ENCODE measurements around the gene PDE11A. TPM values are rescaled to one million over a fixed set of nuclear protein-coding genes. Genes with fewer than 3 reads are reported as not detected.

PDE11A gene
- total and polyA plus RNA-seq, 2 of the 13 experiments (the other 11 are each of a cell fraction or from before 2014, with no cell fraction given): 1.2 to 1.7 TPM

DNA sequence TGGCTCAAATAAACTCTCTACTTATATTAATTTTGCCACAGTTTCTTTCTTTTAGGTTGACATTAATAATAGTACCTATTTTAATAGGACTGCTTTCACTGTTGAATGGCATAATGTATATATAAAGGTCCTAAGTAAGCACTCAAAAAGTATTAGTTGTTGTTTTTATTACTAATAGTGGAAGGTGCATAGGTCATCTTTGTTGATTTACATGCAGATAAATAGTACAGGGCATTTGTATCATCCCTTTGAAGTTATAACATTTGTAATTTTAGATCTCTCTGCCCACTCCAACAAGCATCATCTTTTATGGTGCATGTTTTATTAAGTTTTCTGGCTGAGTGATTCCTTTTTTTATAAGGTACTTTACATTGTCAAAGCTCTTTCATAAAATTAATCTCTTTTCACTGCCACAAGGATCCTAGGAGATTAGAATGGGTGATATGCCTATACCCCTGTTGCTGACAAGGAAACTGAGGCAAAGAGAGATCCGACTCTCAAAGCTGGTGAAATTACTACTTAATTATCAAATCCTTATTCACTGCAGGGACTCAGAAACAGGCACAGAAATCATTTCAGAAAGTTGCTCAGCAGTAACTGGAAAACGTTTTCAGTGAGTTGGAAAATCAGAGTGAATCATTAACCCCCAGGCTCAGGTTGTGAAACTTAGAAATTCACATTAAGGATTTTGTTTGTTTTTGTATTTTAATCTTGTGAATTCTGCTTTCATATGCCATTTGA is 380.4 kb downstream of the PDE11A start (continued):
- TF ChIP-seq, protein P1, sequence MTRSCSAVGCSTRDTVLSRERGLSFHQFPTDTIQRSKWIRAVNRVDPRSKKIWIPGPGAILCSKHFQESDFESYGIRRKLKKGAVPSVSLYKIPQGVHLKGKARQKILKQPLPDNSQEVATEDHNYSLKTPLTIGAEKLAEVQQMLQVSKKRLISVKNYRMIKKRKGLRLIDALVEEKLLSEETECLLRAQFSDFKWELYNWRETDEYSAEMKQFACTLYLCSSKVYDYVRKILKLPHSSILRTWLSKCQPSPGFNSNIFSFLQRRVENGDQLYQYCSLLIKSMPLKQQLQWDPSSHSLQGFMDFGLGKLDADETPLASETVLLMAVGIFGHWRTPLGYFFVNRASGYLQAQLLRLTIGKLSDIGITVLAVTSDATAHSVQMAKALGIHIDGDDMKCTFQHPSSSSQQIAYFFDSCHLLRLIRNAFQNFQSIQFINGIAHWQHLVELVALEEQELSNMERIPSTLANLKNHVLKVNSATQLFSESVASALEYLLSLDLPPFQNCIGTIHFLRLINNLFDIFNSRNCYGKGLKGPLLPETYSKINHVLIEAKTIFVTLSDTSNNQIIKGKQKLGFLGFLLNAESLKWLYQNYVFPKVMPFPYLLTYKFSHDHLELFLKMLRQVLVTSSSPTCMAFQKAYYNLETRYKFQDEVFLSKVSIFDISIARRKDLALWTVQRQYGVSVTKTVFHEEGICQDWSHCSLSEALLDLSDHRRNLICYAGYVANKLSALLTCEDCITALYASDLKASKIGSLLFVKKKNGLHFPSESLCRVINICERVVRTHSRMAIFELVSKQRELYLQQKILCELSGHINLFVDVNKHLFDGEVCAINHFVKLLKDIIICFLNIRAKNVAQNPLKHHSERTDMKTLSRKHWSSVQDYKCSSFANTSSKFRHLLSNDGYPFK (CRISPR knock-in tag; IDR thresholded peaks at IDR 0.05; ENCODE audit: borderline replicate concordance): no peak
- TF ChIP-seq ZMAT3 (CRISPR knock-in tag; conservative IDR thresholded peaks at IDR 0.05) (no peak), SIN3B (IDR thresholded peaks at IDR 0.05; ENCODE audit: low read length) (no peak), ZNF160 (CRISPR knock-in tag; IDR thresholded peaks at IDR 0.05) (no peak), KLF9 (CRISPR knock-in tag; IDR thresholded peaks at IDR 0.05; ENCODE audit: low read depth) (no peak), ZNF253 (CRISPR knock-in tag; IDR thresholded peaks at IDR 0.05; ENCODE audit: borderline replicate concordance) (no peak), KMT2B (CRISPR knock-in tag; IDR thresholded peaks at IDR 0.05) (0 out of 2 replicates have a peak, but pooled peaks have one; percentile 33), PHF5A (CRISPR knock-in tag; IDR thresholded peaks at IDR 0.05; ENCODE audit: low read depth, unreplicated experiment) (no peak), MEF2D (CRISPR knock-in tag; IDR thresholded peaks at IDR 0.05) (no peak), ZNF441 (CRISPR knock-in tag; IDR thresholded peaks at IDR 0.05; ENCODE audit: borderline replicate concordance) (no peak), SATB2 (CRISPR knock-in tag; IDR thresholded peaks at IDR 0.05) (0 out of 2 replicates have a peak, but pooled peaks have one; percentile 64), ZNF75D (CRISPR knock-in tag; IDR thresholded peaks at IDR 0.05; ENCODE audit: borderline replicate concordance) (no peak), SKI (IDR thresholded peaks at IDR 0.05; ENCODE audit: partially characterized antibody) (no peak), CEBPB (IDR thresholded peaks at IDR 0.05; ENCODE audit: borderline replicate concordance, low read depth, low read length) (peak; percentile 66; the same call in 1 of the 2 replicates), ZNF20 (CRISPR knock-in tag; IDR thresholded peaks at IDR 0.05) (no peak), NFIC (IDR thresholded peaks at IDR 0.05; ENCODE audit: low read length) (peak; percentile 11; the same call in 1 of the 2 replicates)
- TF ChIP-seq, protein P2, sequence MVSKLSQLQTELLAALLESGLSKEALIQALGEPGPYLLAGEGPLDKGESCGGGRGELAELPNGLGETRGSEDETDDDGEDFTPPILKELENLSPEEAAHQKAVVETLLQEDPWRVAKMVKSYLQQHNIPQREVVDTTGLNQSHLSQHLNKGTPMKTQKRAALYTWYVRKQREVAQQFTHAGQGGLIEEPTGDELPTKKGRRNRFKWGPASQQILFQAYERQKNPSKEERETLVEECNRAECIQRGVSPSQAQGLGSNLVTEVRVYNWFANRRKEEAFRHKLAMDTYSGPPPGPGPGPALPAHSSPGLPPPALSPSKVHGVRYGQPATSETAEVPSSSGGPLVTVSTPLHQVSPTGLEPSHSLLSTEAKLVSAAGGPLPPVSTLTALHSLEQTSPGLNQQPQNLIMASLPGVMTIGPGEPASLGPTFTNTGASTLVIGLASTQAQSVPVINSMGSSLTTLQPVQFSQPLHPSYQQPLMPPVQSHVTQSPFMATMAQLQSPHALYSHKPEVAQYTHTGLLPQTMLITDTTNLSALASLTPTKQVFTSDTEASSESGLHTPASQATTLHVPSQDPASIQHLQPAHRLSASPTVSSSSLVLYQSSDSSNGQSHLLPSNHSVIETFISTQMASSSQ (IDR thresholded peaks at IDR 0.05; ENCODE audit: low read depth): peak; percentile 77; the same call in 1 of the 2 replicates
- TF ChIP-seq, protein P2 (CRISPR knock-in tag; IDR thresholded peaks at IDR 0.05; ENCODE audit: borderline replicate concordance): peak; percentile 21; the same call in 1 of the 2 replicates
- TF ChIP-seq, protein P3, sequence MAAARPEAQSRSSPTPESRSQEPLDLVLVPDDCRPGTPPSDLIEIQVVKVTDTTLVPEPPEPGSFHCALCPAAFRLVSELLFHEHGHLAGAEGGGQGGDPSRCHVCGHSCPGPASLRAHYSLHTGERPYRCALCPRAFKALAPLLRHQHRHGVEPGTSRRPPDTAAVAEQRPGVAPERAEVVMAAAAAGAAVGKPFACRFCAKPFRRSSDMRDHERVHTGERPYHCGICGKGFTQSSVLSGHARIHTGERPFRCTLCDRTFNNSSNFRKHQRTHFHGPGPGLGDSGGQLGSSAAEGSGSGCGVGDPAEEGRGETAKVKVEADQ (CRISPR knock-in tag; IDR thresholded peaks at IDR 0.05; ENCODE audit: borderline replicate concordance): no peak
- TF ChIP-seq, protein P4, sequence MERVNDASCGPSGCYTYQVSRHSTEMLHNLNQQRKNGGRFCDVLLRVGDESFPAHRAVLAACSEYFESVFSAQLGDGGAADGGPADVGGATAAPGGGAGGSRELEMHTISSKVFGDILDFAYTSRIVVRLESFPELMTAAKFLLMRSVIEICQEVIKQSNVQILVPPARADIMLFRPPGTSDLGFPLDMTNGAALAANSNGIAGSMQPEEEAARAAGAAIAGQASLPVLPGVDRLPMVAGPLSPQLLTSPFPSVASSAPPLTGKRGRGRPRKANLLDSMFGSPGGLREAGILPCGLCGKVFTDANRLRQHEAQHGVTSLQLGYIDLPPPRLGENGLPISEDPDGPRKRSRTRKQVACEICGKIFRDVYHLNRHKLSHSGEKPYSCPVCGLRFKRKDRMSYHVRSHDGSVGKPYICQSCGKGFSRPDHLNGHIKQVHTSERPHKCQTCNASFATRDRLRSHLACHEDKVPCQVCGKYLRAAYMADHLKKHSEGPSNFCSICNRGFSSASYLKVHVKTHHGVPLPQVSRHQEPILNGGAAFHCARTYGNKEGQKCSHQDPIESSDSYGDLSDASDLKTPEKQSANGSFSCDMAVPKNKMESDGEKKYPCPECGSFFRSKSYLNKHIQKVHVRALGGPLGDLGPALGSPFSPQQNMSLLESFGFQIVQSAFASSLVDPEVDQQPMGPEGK (CRISPR knock-in tag; IDR thresholded peaks at IDR 0.05): no peak
